CD4-positive, alpha-beta memory T cell (primary cell): ENCODE measurements around the gene PSMB2. TPM values are rescaled to one million over a fixed set of nuclear protein-coding genes. Genes with fewer than 3 reads are reported as not detected.

Experiments
- CTCF ChIA-PET: fragments of 350-600 bp; sonication (Branson Sonifier 250); formaldehyde crosslinking; loops from one replicate; lab custom pipeline; 2021; ENCODE audit warnings: inconsistent platforms; ENCODE audit not compliant: partially characterized antibody; lab: Charles Lee
- POLR2A ChIA-PET: fragments of 350-600 bp; sonication (Branson Sonifier 250); formaldehyde crosslinking; loops from one replicate; lab custom pipeline; 2021; ENCODE audit not compliant: partially characterized antibody; lab: Charles Lee
- DNase-seq, 5 donors: peaks; one replicate each; pipeline versions ENCODE4 v3.0.0 to v3.0.0-alpha.2; 2020 to 2022; ENCODE audit warnings: mixed read lengths in 1 of 5
- H3K27ac ChIP-seq: one replicate; pipeline ENCODE4 v1.7.0; 2013; ENCODE audit warnings: low read depth, low read length
- H3K27me3 ChIP-seq: 2 replicates; pipeline ENCODE4 v1.7.0; 2013; ENCODE audit warnings: mild to moderate bottlenecking, low read length, moderate library complexity; ENCODE audit not compliant: insufficient read depth
- H3K36me3 ChIP-seq: 2 replicates; pipeline ENCODE4 v1.7.0; 2013; ENCODE audit warnings: mild to moderate bottlenecking, low read length, moderate library complexity; ENCODE audit not compliant: insufficient read depth
- H3K4me1 ChIP-seq: 2 replicates; pipeline ENCODE4 v1.7.0; 2013; ENCODE audit warnings: mild to moderate bottlenecking, low read length, moderate library complexity; ENCODE audit not compliant: insufficient read depth
- H3K4me3 ChIP-seq, 2 donors: one replicate each; pipeline ENCODE4 v1.7.0; 2013; ENCODE audit warnings: low read length in 2 of 2, mild to moderate bottlenecking in 1 of 2
- H3K9me3 ChIP-seq, 2 donors: one replicate each; pipeline ENCODE4 v1.7.0; 2013; ENCODE audit warnings: low read length in 2 of 2, control low read depth in 1 of 2; ENCODE audit not compliant: control insufficient read depth in 1 of 2
- H3K27ac Mint-ChIP-seq, 7 donors: one replicate each; pipeline ENCODE4 v1.8.0; 2020 to 2021; ENCODE audit warnings: mixed read lengths in 7 of 7, mild to moderate bottlenecking in 6 of 7, inconsistent platforms in 3 of 7, moderate library complexity in 3 of 7
- H3K27me3 Mint-ChIP-seq, 2 donors: one replicate each; pipeline ENCODE4 v1.8.0; 2020 to 2021; ENCODE audit warnings: mixed read lengths in 2 of 2
- H3K36me3 Mint-ChIP-seq, 2 donors: one replicate each; pipeline ENCODE4 v1.8.0; 2020 to 2021; ENCODE audit warnings: mixed read lengths in 2 of 2, inconsistent platforms in 1 of 2, mild to moderate bottlenecking in 1 of 2
- H3K4me1 Mint-ChIP-seq, 4 donors: one replicate each; pipeline ENCODE4 v1.8.0; 2020 to 2021; ENCODE audit warnings: mixed read lengths in 4 of 4, mild to moderate bottlenecking in 1 of 4
- H3K4me3 Mint-ChIP-seq, 8 donors: one replicate each; pipeline ENCODE4 v1.8.0; 2020 to 2021; ENCODE audit warnings: mixed read lengths in 8 of 8, mild to moderate bottlenecking in 7 of 8, moderate library complexity in 6 of 8, inconsistent platforms in 3 of 8
- H3K9me3 Mint-ChIP-seq, 8 donors: one replicate each; pipeline ENCODE4 v1.8.0; 2020 to 2021; ENCODE audit warnings: mixed read lengths in 8 of 8, mild to moderate bottlenecking in 5 of 8, inconsistent platforms in 3 of 8, moderate library complexity in 1 of 8
- intact Hi-C: fragments of 100-400 bp; cut with micrococcal nuclease; formaldehyde crosslinking; loops from one replicate; pipeline ENCODE4 v1.15.1; 2023
- polyA plus RNA-seq, 2 donors: library from polyadenylated mRNA; unstranded; fragments of 300-500 nt; fragmentation: Illumina TruSeq; gene quantifications; one replicate each; pipeline ENCODE4 v1.2.3, GENCODE V29; 2021
- total RNA-seq, 2 experiments: library from RNA; stranded (reverse); gene quantifications; one replicate each; pipeline ENCODE4 v1.2.3, GENCODE V29; 2021

The PSMB2 gene
- total and polyA plus RNA-seq, 4 experiments from 2014 or later = 25.5 to 73.2 (median 49.6) TPM

DNA sequence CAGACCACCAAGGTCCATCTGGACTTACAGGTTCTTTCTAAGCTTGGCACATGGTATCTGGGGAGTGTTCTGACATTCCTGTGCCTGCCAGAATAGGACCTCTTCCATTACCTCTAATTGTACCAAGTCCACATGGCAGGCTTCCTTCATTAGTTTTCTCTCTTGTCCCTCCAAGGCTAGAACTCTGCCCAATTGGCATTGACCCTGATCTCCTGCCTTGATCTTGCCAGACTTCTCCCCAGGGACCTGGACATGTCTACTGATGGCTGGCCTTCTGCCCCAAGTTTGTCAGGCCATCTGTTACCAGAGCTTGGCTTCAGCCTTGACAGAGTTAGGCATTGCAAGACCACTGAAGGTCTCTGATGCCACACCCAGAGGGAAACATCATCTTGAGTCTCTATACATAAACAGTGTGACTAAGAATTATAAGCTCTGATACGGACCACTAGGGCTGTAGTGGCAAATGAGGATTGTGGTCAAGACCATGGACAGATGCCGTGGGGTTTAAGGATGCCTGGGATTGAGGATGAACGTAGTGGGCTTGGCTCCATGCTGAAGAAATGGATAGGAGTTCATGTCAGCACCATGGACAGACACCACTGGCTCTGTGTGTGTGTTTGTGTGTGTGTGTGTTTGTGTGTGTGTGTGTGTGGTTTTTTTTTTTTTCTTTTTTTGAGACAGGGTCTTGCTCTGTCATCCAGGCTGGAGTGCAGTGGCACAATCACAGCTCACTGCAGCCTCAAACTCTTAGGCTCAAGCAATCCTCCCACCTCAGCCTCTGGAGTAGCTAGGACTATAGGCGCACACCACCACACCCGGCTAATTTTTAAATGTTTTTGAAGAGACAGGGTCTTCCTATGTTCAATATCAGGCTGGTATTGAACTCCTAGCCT lies 19.5 kb upstream of the PSMB2 start:
- no peaks in the 10 kb centered on the region for H3K9me3 ChIP-seq
- no peak overlapping the region for H3K27ac ChIP-seq
- CTCF ChIA-PET = no interaction called here
- DNase-seq = no peak
- no peaks in the 10 kb centered on the region for H3K27me3 ChIP-seq
- Mint-ChIP-seq H3K4me1 (peaks cover 0 to 3% (median under 1%) of the 10 kb centered on the region in 4 donors), H3K27me3 (peaks cover 0 to 5% of the 10 kb centered on the region in 2 donors), H3K36me3 (no peaks in the 10 kb centered on the region), H3K4me3 (no peak overlapping the region), H3K27ac (peak overlapping the region in 1 of 7 donors; percentile 65), H3K9me3 (no peaks in the 10 kb centered on the region)
- H3K36me3 ChIP-seq = no peaks in the 10 kb centered on the region
- intact Hi-C loops = no loop called here
- no peak overlapping the region for H3K4me3 ChIP-seq
- no peaks in the 10 kb centered on the region for H3K4me1 ChIP-seq
- POLR2A ChIA-PET = no interaction called here

DNA sequence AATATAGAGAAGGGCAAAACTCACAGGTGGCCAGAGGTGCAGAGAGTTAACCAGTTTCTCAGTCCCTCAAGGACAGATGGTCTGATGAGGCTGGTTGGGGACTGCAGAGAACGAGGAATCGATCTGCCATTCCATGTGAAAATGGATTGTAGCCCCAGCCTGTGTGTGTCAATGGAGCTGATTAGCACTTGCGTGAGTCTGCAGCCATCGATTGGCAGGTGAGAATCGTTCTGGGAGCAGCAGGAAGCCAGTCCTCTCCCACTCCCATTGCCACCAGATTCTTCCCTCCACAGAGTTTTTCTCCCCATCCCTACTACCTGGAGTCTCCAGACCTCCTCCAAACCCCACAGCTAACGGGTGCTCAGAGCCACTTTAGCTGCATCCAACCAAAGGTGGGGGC lies 18.3 kb upstream of the PSMB2 start:
- POLR2A ChIA-PET = no interaction called here
- CTCF ChIA-PET = no interaction called here
- no peak overlapping the region for H3K4me3 Mint-ChIP-seq
- no peak overlapping the region for H3K27ac Mint-ChIP-seq
- peaks cover 0 to 3% (median under 1%) of the 10 kb centered on the region in 4 donors for H3K4me1 Mint-ChIP-seq
- Histone ChIP-seq H3K4me3 (no peak overlapping the region), H3K27me3 (no peaks in the 10 kb centered on the region), H3K36me3 (no peaks in the 10 kb centered on the region), H3K27ac (no peak overlapping the region), H3K4me1 (no peaks in the 10 kb centered on the region), H3K9me3 (no peaks in the 10 kb centered on the region)
- intact Hi-C loops = no loop called here
- no peaks in the 10 kb centered on the region for H3K36me3 Mint-ChIP-seq
- DNase-seq = no peak
- no peaks in the 10 kb centered on the region for H3K9me3 Mint-ChIP-seq
- H3K27me3 Mint-ChIP-seq = peaks cover 0 to 2% of the 10 kb centered on the region in 2 donors

DNA sequence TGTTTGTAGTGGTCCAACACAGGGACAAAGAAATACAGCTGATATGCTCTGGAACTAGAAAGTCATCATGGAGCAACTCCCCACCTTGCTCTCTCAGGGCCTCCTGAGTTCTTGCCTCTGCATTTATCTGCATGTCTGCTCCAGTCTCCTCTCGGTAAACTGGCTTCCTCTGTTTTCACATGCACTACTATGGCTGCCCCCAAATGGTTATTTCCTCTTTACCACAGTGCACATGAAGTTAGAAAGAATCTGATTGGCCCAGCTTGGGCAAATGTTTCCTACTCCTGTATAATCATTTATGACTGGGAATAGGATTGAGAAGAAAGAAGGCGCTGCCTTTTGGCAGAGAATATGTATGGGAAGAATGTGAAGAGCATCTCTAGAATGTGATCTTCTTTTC lies 16.5 kb upstream of the PSMB2 start:
- Histone ChIP-seq H3K27ac (no peak overlapping the region), H3K4me3 (no peak overlapping the region), H3K9me3 (no peaks in the 10 kb centered on the region), H3K27me3 (no peaks in the 10 kb centered on the region), H3K4me1 (no peaks in the 10 kb centered on the region), H3K36me3 (no peaks in the 10 kb centered on the region)
- H3K36me3 Mint-ChIP-seq = no peaks in the 10 kb centered on the region
- no peaks in the 10 kb centered on the region for H3K9me3 Mint-ChIP-seq
- H3K27ac Mint-ChIP-seq = no peak overlapping the region
- no peak for DNase-seq
- H3K27me3 Mint-ChIP-seq = peaks cover 1 to 4% of the 10 kb centered on the region in 2 donors
- peaks cover 0 to 3% (median under 1%) of the 10 kb centered on the region in 4 donors for H3K4me1 Mint-ChIP-seq
- intact Hi-C loops = no loop called here
- no peak overlapping the region for H3K4me3 Mint-ChIP-seq
- POLR2A ChIA-PET = no interaction called here
- CTCF ChIA-PET = no interaction called here

DNA sequence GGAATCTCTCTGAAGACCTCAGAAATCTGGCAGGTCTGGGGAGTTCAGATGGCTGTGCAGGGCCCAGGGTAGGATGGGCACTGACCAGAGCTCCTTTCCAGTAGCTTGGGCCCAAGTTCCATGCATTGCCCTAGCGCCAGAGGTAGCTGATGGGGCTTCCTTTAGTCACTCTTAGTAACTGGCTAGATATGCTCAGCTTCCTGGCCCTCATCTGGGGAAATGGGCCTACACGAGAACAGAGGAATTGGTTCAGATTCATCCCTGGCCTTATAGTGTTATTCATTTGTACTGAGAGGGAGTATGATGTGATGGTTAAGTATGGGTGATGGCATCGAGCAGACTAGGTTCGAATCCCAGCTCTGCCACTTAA lies 15.5 kb upstream of the PSMB2 start:
- peaks cover 0 to 3% (median under 1%) of the 10 kb centered on the region in 4 donors for H3K4me1 Mint-ChIP-seq
- ChIA-PET POLR2A (no interaction called here), CTCF (interaction anchor here (1.4 kb wide), 1 partner anchor 58 kb away, joined by 3 read pairs; no protein-coding TSS in a partner anchor)
- H3K27me3 Mint-ChIP-seq = peaks cover 3 to 4% of the 10 kb centered on the region in 2 donors
- intact Hi-C loops = no loop called here
- Histone ChIP-seq H3K27ac (no peak overlapping the region), H3K27me3 (no peaks in the 10 kb centered on the region), H3K36me3 (no peaks in the 10 kb centered on the region), H3K4me3 (no peak overlapping the region), H3K9me3 (no peaks in the 10 kb centered on the region), H3K4me1 (no peaks in the 10 kb centered on the region)
- no peaks in the 10 kb centered on the region for H3K9me3 Mint-ChIP-seq
- no peak for DNase-seq
- H3K27ac Mint-ChIP-seq = no peak overlapping the region
- no peak overlapping the region for H3K4me3 Mint-ChIP-seq
- H3K36me3 Mint-ChIP-seq = no peaks in the 10 kb centered on the region

DNA sequence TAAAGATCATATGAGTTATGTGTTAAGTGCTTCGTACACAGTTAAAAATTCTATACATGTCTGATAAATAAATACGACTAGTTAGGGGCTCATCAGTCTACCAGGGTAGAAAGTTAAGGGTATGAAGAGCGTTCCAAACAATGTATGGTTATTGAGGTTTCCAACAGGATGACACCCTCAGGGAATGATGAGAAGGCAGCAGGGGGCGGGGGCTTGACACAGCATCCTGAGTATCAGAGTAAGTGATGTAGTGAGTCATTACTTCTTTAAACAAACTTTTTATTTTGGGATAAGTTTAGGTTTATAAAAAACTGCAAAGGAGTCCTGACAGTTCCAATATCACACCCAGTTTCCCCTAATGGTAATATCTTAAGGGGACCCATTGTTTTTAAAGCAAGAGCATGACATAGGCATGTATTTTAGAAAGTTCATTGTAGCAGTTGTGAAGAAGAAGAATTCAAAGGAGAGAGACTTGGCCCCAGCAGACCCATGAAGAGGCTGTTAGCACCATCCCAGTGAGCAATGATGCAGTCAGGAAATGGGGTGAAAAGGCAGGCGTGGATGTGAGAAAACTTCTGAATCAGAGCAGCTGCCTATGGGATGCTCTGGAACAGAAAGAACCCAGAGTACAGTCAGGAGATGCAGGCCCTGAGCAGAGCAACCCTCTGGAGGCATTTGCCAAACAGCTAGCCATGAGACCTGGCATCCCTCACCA lies 15.0 kb upstream of the PSMB2 start:
- no peaks in the 10 kb centered on the region for H3K4me1 ChIP-seq
- no peaks in the 10 kb centered on the region for H3K27me3 ChIP-seq
- H3K4me3 ChIP-seq = no peak overlapping the region
- no peak overlapping the region for H3K27ac ChIP-seq
- peaks cover 0 to 3% (median under 1%) of the 10 kb centered on the region in 4 donors for H3K4me1 Mint-ChIP-seq
- H3K9me3 ChIP-seq = no peaks in the 10 kb centered on the region
- no peak overlapping the region for H3K4me3 Mint-ChIP-seq
- ChIA-PET POLR2A (no interaction called here), CTCF (interaction anchor here (1.4 kb wide), 1 partner anchor 59 kb away, joined by 3 read pairs; no protein-coding TSS in a partner anchor)
- DNase-seq = no peak
- intact Hi-C loops = no loop called here
- H3K27ac Mint-ChIP-seq = no peak overlapping the region
- H3K36me3 ChIP-seq = no peaks in the 10 kb centered on the region
- no peaks in the 10 kb centered on the region for H3K9me3 Mint-ChIP-seq
- H3K27me3 Mint-ChIP-seq = peaks cover 4% of the 10 kb centered on the region in 2 donors
- H3K36me3 Mint-ChIP-seq = no peaks in the 10 kb centered on the region

DNA sequence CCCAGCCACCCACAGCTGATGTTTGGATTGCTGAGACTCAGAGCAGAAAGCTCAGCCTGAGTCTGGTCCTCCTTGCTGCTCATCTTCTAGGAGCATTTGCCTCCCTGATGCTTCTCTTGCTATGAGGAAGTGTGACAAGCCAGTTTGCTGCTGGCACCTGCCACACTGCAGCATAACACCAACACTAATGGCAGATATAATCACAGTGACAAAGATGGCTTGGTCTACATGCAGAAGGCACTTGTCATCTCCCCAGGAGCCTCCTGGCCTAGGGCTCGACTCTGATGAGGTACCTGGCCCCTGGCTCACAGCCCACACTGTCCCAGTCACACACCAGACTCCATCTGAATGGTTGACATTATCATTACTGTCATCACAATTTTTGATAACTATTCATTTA lies 13.9 kb upstream of the PSMB2 start:
- no peak overlapping the region for H3K27ac Mint-ChIP-seq
- no peaks in the 10 kb centered on the region for H3K36me3 ChIP-seq
- no peak overlapping the region for H3K27ac ChIP-seq
- H3K4me1 Mint-ChIP-seq = peaks cover 0 to 3% (median under 1%) of the 10 kb centered on the region in 4 donors
- intact Hi-C loops = no loop called here
- H3K4me3 Mint-ChIP-seq = no peak overlapping the region
- H3K9me3 Mint-ChIP-seq = no peaks in the 10 kb centered on the region
- H3K4me3 ChIP-seq = no peak overlapping the region
- H3K9me3 ChIP-seq = no peaks in the 10 kb centered on the region
- H3K27me3 ChIP-seq = no peaks in the 10 kb centered on the region
- no peaks in the 10 kb centered on the region for H3K4me1 ChIP-seq
- no peak for DNase-seq
- no peaks in the 10 kb centered on the region for H3K36me3 Mint-ChIP-seq
- H3K27me3 Mint-ChIP-seq = peaks cover 4 to 6% of the 10 kb centered on the region in 2 donors
- CTCF ChIA-PET = no interaction called here
- POLR2A ChIA-PET = interaction anchor here (0.5 kb wide), 1 partner anchor 8 kb away, joined by 6 read pairs; no protein-coding TSS in a partner anchor

DNA sequence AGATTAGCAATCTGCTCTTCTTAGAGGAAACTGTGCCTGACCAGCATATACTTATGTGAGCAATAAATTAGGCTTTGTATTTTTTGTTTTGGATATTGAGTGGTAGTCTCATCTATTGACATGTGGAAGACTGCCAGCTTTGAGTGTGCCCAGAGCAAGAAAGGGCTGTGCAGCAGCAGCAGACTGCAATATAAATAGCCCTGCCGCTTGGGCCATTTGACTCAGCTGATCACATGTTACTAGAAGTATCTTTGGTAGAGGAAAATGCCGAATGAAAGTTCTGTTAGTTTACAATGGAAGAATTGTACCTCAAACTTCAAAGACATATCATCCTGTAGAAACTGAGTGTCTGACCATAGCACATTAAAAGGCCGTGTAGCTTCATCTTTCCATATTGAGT lies 9.1 kb upstream of the PSMB2 start:
- H3K36me3 ChIP-seq = no peaks in the 10 kb centered on the region
- no peaks in the 10 kb centered on the region for H3K36me3 Mint-ChIP-seq
- H3K27ac Mint-ChIP-seq = no peak overlapping the region
- ChIA-PET CTCF (interaction anchor here (1.0 to 1.5 kb wide), 3 partner anchors 8 to 76 kb away, joined by 3 to 5 read pairs (median 3); no protein-coding TSS in a partner anchor), POLR2A (no interaction called here)
- no peaks in the 10 kb centered on the region for H3K4me1 ChIP-seq
- H3K27ac ChIP-seq = no peak overlapping the region
- intact Hi-C loops = no loop called here
- H3K27me3 Mint-ChIP-seq = peaks cover 10 to 17% of the 10 kb centered on the region in 2 donors
- H3K4me3 ChIP-seq = no peak overlapping the region
- H3K27me3 ChIP-seq = peaks cover 5% of the 10 kb centered on the region
- no peak for DNase-seq
- H3K9me3 ChIP-seq = no peaks in the 10 kb centered on the region
- no peaks in the 10 kb centered on the region for H3K4me1 Mint-ChIP-seq
- no peak overlapping the region for H3K4me3 Mint-ChIP-seq
- H3K9me3 Mint-ChIP-seq = peaks cover 0 to 1% (median 0%) of the 10 kb centered on the region in 8 donors
